HCT116 (cell line): ENCODE results near the gene ZNHIT2. TPM values are rescaled to one million over a fixed set of nuclear protein-coding genes. Genes with fewer than 3 reads are reported as not detected.

ENCODE experiments used
- ATAC-seq: fragments of 200-7000 bp; cut with Tn5 transposase; 2 replicates; pipeline ENCODE4 v1.9.1; 2020; ENCODE audit warnings: mild to moderate bottlenecking, moderate library complexity
- BruUV-seq: library from RNA; stranded (reverse); fragments of 400-500 nt; replicated peaks from 2 replicates; lab custom pipeline; 2021; lab: Mats Ljungman, UMichigan
- CTCF ChIA-PET: fragments of 300-600 bp; sonication (Branson Sonifier 250); formaldehyde crosslinking; loops from one replicate; lab custom pipeline; 2021; ENCODE audit warnings: antibody characterized with exemption; lab: Charles Lee
- POLR2A ChIA-PET: fragments of 300-600, 350-600 bp; sonication (Branson Sonifier 250); formaldehyde crosslinking; loops from one replicate; lab custom pipeline; 2021; ENCODE audit warnings: antibody characterized with exemption; lab: Charles Lee
- RAD21 ChIA-PET, 2 experiments: fragments of 300-600 bp; sonication (Branson Sonifier 250); formaldehyde crosslinking; loops; one replicate each; lab custom pipeline; 2023; ENCODE audit warnings: low total read pairs in 2 of 2; ENCODE audit not compliant: uncharacterized antibody in 2 of 2, unreplicated experiment in 2 of 2, low non-redundant PET in 1 of 2; lab: Charles Lee
- DNase-seq: peaks from one replicate; pipeline ENCODE4 v3.0.0-alpha.2; 2010; ENCODE audit warnings: low read depth, low spot score
- H2AFZ ChIP-seq: fragments of 200-600 bp; shearing (Covaris generic), sonication (generic); 2 replicates; pipeline ENCODE4 v1.6.1; 2017; ENCODE audit warnings: low read depth, mixed run types, mixed read lengths, antibody characterized with exemption, low read length; ENCODE audit not compliant: poor library complexity, severe bottlenecking
- H3K27ac ChIP-seq: 2 replicates; pipeline ENCODE4 v1.5.1; 2012; ENCODE audit warnings: low read depth, low read length
- H3K27me3 ChIP-seq: fragments of 200-600 bp; sonication (generic); 2 replicates; pipeline ENCODE4 v1.6.1; 2016; ENCODE audit warnings: mixed run types, low read length, mixed read lengths; ENCODE audit not compliant: insufficient read depth
- H3K36me3 ChIP-seq, 2 experiments: fragments of 200-500 bp in 1 of 2; fragments of 200-600 bp in 1 of 2; sonication (Bioruptor generic) in 1 of 2; sonication (generic) in 1 of 2; 2 replicates each; pipeline versions ENCODE4 v1.5.1 to v1.6.1; 2014 to 2016; ENCODE audit warnings: low read length in 2 of 2, inconsistent platforms in 1 of 2, mixed read lengths in 1 of 2, mixed run types in 1 of 2; ENCODE audit not compliant: insufficient read depth in 2 of 2, control insufficient read depth in 1 of 2
- H3K4me1 ChIP-seq, 2 experiments: fragments of 200-600 bp in 1 of 2; sonication (generic) in 1 of 2; 2 replicates each; pipeline versions ENCODE4 v1.5.1 to v1.6.1; 2012 to 2017; ENCODE audit warnings: low read length in 2 of 2, inconsistent platforms in 1 of 2, mild to moderate bottlenecking in 1 of 2, mixed read lengths in 1 of 2, mixed run types in 1 of 2, moderate library complexity in 1 of 2; ENCODE audit not compliant: insufficient read depth in 2 of 2, control insufficient read depth in 1 of 2
- H3K4me2 ChIP-seq: fragments of 200-600 bp; sonication (generic); 2 replicates; pipeline ENCODE4 v1.6.1; 2017; ENCODE audit warnings: mixed run types, low read length, mixed read lengths
- H3K4me3 ChIP-seq, 2 experiments: fragments of 200-600 bp in 1 of 2; sonication (generic) in 1 of 2; replicated peaks in 1 of 2; 2 replicates each; pipeline ENCODE4 v1.5.1; 2011 to 2016; ENCODE audit warnings: low read length in 2 of 2, control low read depth in 1 of 2, low read depth in 1 of 2, mild to moderate bottlenecking in 1 of 2, mixed read lengths in 1 of 2, mixed run types in 1 of 2
- H3K79me2 ChIP-seq: fragments of 200-600 bp; sonication (generic); 2 replicates; pipeline ENCODE4 v1.6.1; 2017; ENCODE audit warnings: mild to moderate bottlenecking, mixed run types, low read length, moderate library complexity, mixed read lengths; ENCODE audit not compliant: insufficient read depth
- H3K9ac ChIP-seq: fragments of 200-600 bp; sonication (generic); 2 replicates; pipeline ENCODE4 v1.6.1; 2016; ENCODE audit warnings: low read length, mixed read lengths
- H3K9me2 ChIP-seq: fragments of 200-600 bp; sonication (generic), shearing (Covaris generic); 2 replicates; pipeline ENCODE4 v1.6.1; 2017; ENCODE audit warnings: mixed run types, mild to moderate bottlenecking, moderate library complexity; ENCODE audit not compliant: insufficient read depth
- H3K9me3 ChIP-seq, 2 experiments: fragments of 200-500 bp in 1 of 2; fragments of 200-600 bp in 1 of 2; sonication (Bioruptor generic) in 1 of 2; sonication (generic) in 1 of 2; 2 replicates each; pipeline ENCODE4 v1.6.1; 2014 to 2017; ENCODE audit warnings: low read length in 2 of 2, mixed read lengths in 2 of 2, inconsistent platforms in 1 of 2, low read depth in 1 of 2, mild to moderate bottlenecking in 1 of 2, mixed run types in 1 of 2, moderate library complexity in 1 of 2; ENCODE audit not compliant: control insufficient read depth in 1 of 2, insufficient read depth in 1 of 2
- H4K20me1 ChIP-seq: fragments of 200-600 bp; sonication (generic), shearing (Covaris generic); 2 replicates; pipeline ENCODE4 v1.6.1; 2017; ENCODE audit warnings: mixed run types, mild to moderate bottlenecking, moderate library complexity; ENCODE audit not compliant: insufficient read depth
- POLR2AphosphoS5 ChIP-seq: IDR thresholded peaks from 2 replicates; pipeline ENCODE4 v1.6.1; 2011; ENCODE audit warnings: mild to moderate bottlenecking, low read depth, low read length, moderate library complexity
- ZBTB33 ChIP-seq: IDR thresholded peaks from 2 replicates; pipeline ENCODE4 v1.6.1; 2011; ENCODE audit warnings: mild to moderate bottlenecking, low read length, moderate library complexity; ENCODE audit not compliant: insufficient replicate concordance; ENCODE audit errors: extremely low read depth
- intact Hi-C: fragments of 100-400 bp; cut with micrococcal nuclease; formaldehyde crosslinking; loops from 2 replicates; pipeline ENCODE4 v1.10.0; 2022
- total RNA-seq: library from RNA; stranded (reverse); gene quantifications from one replicate; pipeline ENCODE4 v1.2.1, GENCODE V29; 2021; ENCODE audit not compliant: unreplicated experiment

ZNHIT2 gene
- total RNA-seq, 1 experiment from 2014 or later = 18.8 TPM

- H3K4me2 ChIP-seq = no peak overlapping the region
- no peaks in the 10 kb centered on the region for H3K9me2 ChIP-seq
- no TSS peak for BruUV-seq
- H3K27ac ChIP-seq = no peak overlapping the region
- CTCF ChIA-PET = no interaction called here
- H3K9ac ChIP-seq = no peak overlapping the region
- intact Hi-C loops = no loop called here
- no peak for DNase-seq
- H4K20me1 ChIP-seq = no peaks in the 10 kb centered on the region
- H2AFZ ChIP-seq = no peak overlapping the region
- peak; percentile 15 for TF ChIP-seq POLR2AphosphoS5
- no peak for TF ChIP-seq ZBTB33
- TF ChIP-seq, all 23 proteins: peak for 1
- Histone ChIP-seq H3K4me3 (no peak overlapping the region), H3K9me3 (no peaks in the 10 kb centered on the region), H3K4me1 (peaks cover 4 to 13% of the 10 kb centered on the region in 2 experiments; a peak in 3 of 4 replicates), H3K36me3 (peaks cover 34 to 70% of the 10 kb centered on the region in 2 experiments), H3K27me3 (no peaks in the 10 kb centered on the region), H3K79me2 (peaks cover 41% of the 10 kb centered on the region)
- POLR2A ChIA-PET = no interaction called here
- ATAC-seq = no peak; the same call in 1 of the 2 replicates
- RAD21 ChIA-PET = no interaction called here
These were observed 11.0 kb upstream of the ZNHIT2 start for GRCh38 chr11:65128182-65129145.
